Activated T-cell treated with anti-CD3 and anti-CD28 coated beads for 1 hour (primary cell): ENCODE measurements around the gene NCAM2.
"Not testable (repeated sequence)": the region's sequence is repeated elsewhere in the genome, so short reads cannot be mapped to it uniquely, and the experiment has no call there.

Source experiments
- DNase-seq: peaks from one replicate; pipeline ENCODE4 v3.0.0-alpha.2; 2020; ENCODE audit warnings: low read depth

Gene NCAM2

GRCh38 chr21:21332492-21332891 lies 334.3 kb downstream of the NCAM2 start:
- DNase-seq, result no peak

GRCh38 chr21:21341041-21341440 lies 342.8 kb downstream of the NCAM2 start:
- DNase-seq, result no peak

- no peak for DNase-seq
Measured at GRCh38 chr21:21345296-21345695, 347.1 kb downstream of the NCAM2 start.

- DNase-seq, result no peak
Measured at GRCh38 chr21:21345872-21346271, 347.7 kb downstream of the NCAM2 start.

- DNase-seq, result no peak
Measured at GRCh38 chr21:21366277-21366676, 368.1 kb downstream of the NCAM2 start.

GRCh38 chr21:21367583-21367982 lies 369.4 kb downstream of the NCAM2 start:
- DNase-seq, result no peak

- no peak for DNase-seq
Measured at GRCh38 chr21:21373969-21374368, 375.8 kb downstream of the NCAM2 start.

GRCh38 chr21:21383126-21383525 lies 384.9 kb downstream of the NCAM2 start:
- DNase-seq, result no peak

GRCh38 chr21:21384977-21385376 lies 386.8 kb downstream of the NCAM2 start:
- DNase-seq, result no peak

GRCh38 chr21:21385404-21385803 lies 387.2 kb downstream of the NCAM2 start:
- no peak for DNase-seq

- no peak for DNase-seq
Measured at GRCh38 chr21:21387916-21388315, 389.7 kb downstream of the NCAM2 start.

GRCh38 chr21:21394064-21394463 lies 395.9 kb downstream of the NCAM2 start:
- DNase-seq, result no peak

- DNase-seq, result no peak
Measured at GRCh38 chr21:21396424-21396823, 398.2 kb downstream of the NCAM2 start.

- no peak for DNase-seq
Measured at GRCh38 chr21:21397464-21397863, 399.3 kb downstream of the NCAM2 start.

GRCh38 chr21:21401444-21401843 lies 403.2 kb downstream of the NCAM2 start:
- DNase-seq, result no peak

GRCh38 chr21:21402187-21402586 lies 404.0 kb downstream of the NCAM2 start:
- not testable (repeated sequence) for DNase-seq

- not testable (repeated sequence) for DNase-seq
Measured at GRCh38 chr21:21404261-21404660, 406.1 kb downstream of the NCAM2 start.

- DNase-seq, result no peak
Measured at GRCh38 chr21:21406921-21407320, 408.7 kb downstream of the NCAM2 start.

- no peak for DNase-seq
Measured at GRCh38 chr21:21412096-21412495, 413.9 kb downstream of the NCAM2 start.

GRCh38 chr21:21415741-21416140 lies 417.5 kb downstream of the NCAM2 start:
- DNase-seq, result no peak

- no peak for DNase-seq
Measured at GRCh38 chr21:21434944-21435343, 436.7 kb downstream of the NCAM2 start.

GRCh38 chr21:21436012-21436534 lies 437.9 kb downstream of the NCAM2 start:
- no peak for DNase-seq

- no peak for DNase-seq
Measured at GRCh38 chr21:21439761-21440160, 441.6 kb downstream of the NCAM2 start.

- no peak for DNase-seq
Measured at GRCh38 chr21:21457077-21457476, 458.9 kb downstream of the NCAM2 start.

GRCh38 chr21:21458124-21458631 lies 460.0 kb downstream of the NCAM2 start:
- no peak for DNase-seq
